Ovary (tissue), 3 donors: Measurements from ENCODE around the gene MDM1.

Experiments
- CTCF ChIP-seq, 3 donors: fragments of 450-650 bp in 2 of 3; fragments of 200-600 bp in 1 of 3; IDR thresholded peaks; one replicate each; pipeline versions ENCODE4 v1.5.1 to v1.8.0; 2016 to 2022; ENCODE audit warnings: antibody characterized with exemption in 3 of 3, mild to moderate bottlenecking in 1 of 3
- EP300 ChIP-seq: sonication (generic); formaldehyde crosslinking; IDR thresholded peaks from one replicate; pipeline ENCODE4 v1.6.1; 2017; ENCODE audit warnings: antibody characterized with exemption
- donor health status: DM: no; HTN: no; CAD: no.

GRCh38 chr12:68247785-68248184 is 84.4 kb downstream of the MDM1 start:
- no peak for TF ChIP-seq CTCF (IDR thresholded peaks at IDR 0.05)
- no peak for TF ChIP-seq EP300
